ENCODE results near the gene ARFGEF3.

ARFGEF3 gene

GRCh38 chr6:138146544-138146943 is 15.2 kb upstream of the ARFGEF3 start:
- Mint-ChIP-seq H3K4me1 (no peaks in the 10 kb centered on the region), H3K27me3 (peaks cover 24% of the 10 kb centered on the region), H3K27ac (no peak overlapping the region), H3K36me3 (no peaks in the 10 kb centered on the region), H3K4me3 (no peak overlapping the region), H3K9me3 (no peaks in the 10 kb centered on the region)
- DNase-seq = no peak
- CTCF ChIA-PET = no interaction called here

- no peak overlapping the region for H3K27ac Mint-ChIP-seq
- peaks cover 29% of the 10 kb centered on the region for H3K27me3 Mint-ChIP-seq
- no peak for DNase-seq
- H3K9me3 Mint-ChIP-seq = peaks cover 6% of the 10 kb centered on the region
- no peak overlapping the region for H3K4me3 Mint-ChIP-seq
- no peaks in the 10 kb centered on the region for H3K36me3 Mint-ChIP-seq
- no peaks in the 10 kb centered on the region for H3K4me1 Mint-ChIP-seq
- CTCF ChIA-PET = no interaction called here
Observed at GRCh38 chr6:138155443-138155842, 6.3 kb upstream of the ARFGEF3 start.

- no peaks in the 10 kb centered on the region for H3K36me3 Mint-ChIP-seq
- H3K9me3 Mint-ChIP-seq = peaks cover 5% of the 10 kb centered on the region
- H3K27me3 Mint-ChIP-seq = peaks cover 54% of the 10 kb centered on the region
- peaks cover 14% of the 10 kb centered on the region for H3K4me1 Mint-ChIP-seq
- no peak for DNase-seq
- CTCF ChIA-PET = no interaction called here
- no peak overlapping the region for H3K27ac Mint-ChIP-seq
- no peak overlapping the region for H3K4me3 Mint-ChIP-seq
Observed at GRCh38 chr6:138157986-138158638, 3.6 kb upstream of the ARFGEF3 start.

GRCh38 chr6:138159246-138159645 is 2.5 kb upstream of the ARFGEF3 start:
- H3K9me3 Mint-ChIP-seq = no peaks in the 10 kb centered on the region
- CTCF ChIA-PET = no interaction called here
- no peak for DNase-seq
- no peaks in the 10 kb centered on the region for H3K36me3 Mint-ChIP-seq
- no peak overlapping the region for H3K27ac Mint-ChIP-seq
- H3K27me3 Mint-ChIP-seq = peaks cover 64% of the 10 kb centered on the region
- peaks cover 14% of the 10 kb centered on the region for H3K4me1 Mint-ChIP-seq
- H3K4me3 Mint-ChIP-seq = no peak overlapping the region

- H3K27ac Mint-ChIP-seq = no peak overlapping the region
- no peaks in the 10 kb centered on the region for H3K9me3 Mint-ChIP-seq
- H3K27me3 Mint-ChIP-seq = peaks cover 66% of the 10 kb centered on the region
- DNase-seq = no peak
- CTCF ChIA-PET = interaction anchor here (1.4 kb wide), 1 partner anchor 44 kb away, joined by 3 read pairs; no protein-coding TSS in a partner anchor
- peaks cover 14% of the 10 kb centered on the region for H3K4me1 Mint-ChIP-seq
- peak overlapping the region; percentile 63 for H3K4me3 Mint-ChIP-seq
- H3K36me3 Mint-ChIP-seq = no peaks in the 10 kb centered on the region
Observed at GRCh38 chr6:138160329-138161087, 1.2 kb upstream of the ARFGEF3 start.

- no peak for DNase-seq
- no peaks in the 10 kb centered on the region for H3K36me3 Mint-ChIP-seq
- peaks cover 14% of the 10 kb centered on the region for H3K4me1 Mint-ChIP-seq
- no peak overlapping the region for H3K27ac Mint-ChIP-seq
- peaks cover 69% of the 10 kb centered on the region for H3K27me3 Mint-ChIP-seq
- CTCF ChIA-PET = interaction anchor here (1.4 kb wide), 1 partner anchor 44 kb away, joined by 3 read pairs; no protein-coding TSS in a partner anchor
- no peaks in the 10 kb centered on the region for H3K9me3 Mint-ChIP-seq
- peak overlapping the region; percentile 63 for H3K4me3 Mint-ChIP-seq
Observed at GRCh38 chr6:138161088-138161337, 726 bp upstream of the ARFGEF3 start.

- DNase-seq = peak; percentile 23
- Mint-ChIP-seq H3K9me3 (no peaks in the 10 kb centered on the region), H3K36me3 (no peaks in the 10 kb centered on the region), H3K27me3 (peaks cover 76% of the 10 kb centered on the region), H3K4me3 (peak overlapping the region; percentile 52), H3K4me1 (peaks cover 14% of the 10 kb centered on the region), H3K27ac (no peak overlapping the region)
- CTCF ChIA-PET = interaction anchor here (1.8 kb wide), 1 partner anchor 46 kb away, joined by 5 read pairs; no protein-coding TSS in a partner anchor
Observed at GRCh38 chr6:138162111-138162954, 594 bp downstream of the ARFGEF3 start.

GRCh38 chr6:138162955-138163575 is 1.3 kb downstream of the ARFGEF3 start:
- Mint-ChIP-seq H3K27ac (no peak overlapping the region), H3K9me3 (no peaks in the 10 kb centered on the region), H3K4me3 (peak overlapping the region; percentile 52), H3K27me3 (peaks cover 76% of the 10 kb centered on the region), H3K4me1 (peaks cover 14% of the 10 kb centered on the region), H3K36me3 (no peaks in the 10 kb centered on the region)
- CTCF ChIA-PET = interaction anchor here (1.8 kb wide), 1 partner anchor 47 kb away, joined by 5 read pairs; no protein-coding TSS in a partner anchor
- DNase-seq = no peak

GRCh38 chr6:138175596-138175995 is 13.9 kb downstream of the ARFGEF3 start:
- no peak overlapping the region for H3K4me3 Mint-ChIP-seq
- peaks cover 20% of the 10 kb centered on the region for H3K27me3 Mint-ChIP-seq
- CTCF ChIA-PET = no interaction called here
- DNase-seq = no peak
- H3K4me1 Mint-ChIP-seq = no peaks in the 10 kb centered on the region
- H3K36me3 Mint-ChIP-seq = no peaks in the 10 kb centered on the region
- peaks cover 7% of the 10 kb centered on the region for H3K9me3 Mint-ChIP-seq
- H3K27ac Mint-ChIP-seq = no peak overlapping the region

- Mint-ChIP-seq H3K27me3 (peaks cover 12% of the 10 kb centered on the region), H3K9me3 (peaks cover 7% of the 10 kb centered on the region)
Observed at GRCh38 chr6:138176652-138177232, 15.0 kb downstream of the ARFGEF3 start.

GRCh38 chr6:138182939-138183789 is 21.4 kb downstream of the ARFGEF3 start:
- CTCF ChIA-PET = no interaction called here
- Mint-ChIP-seq H3K4me1 (no peaks in the 10 kb centered on the region), H3K27ac (no peak overlapping the region), H3K4me3 (no peak overlapping the region), H3K9me3 (peaks cover 3% of the 10 kb centered on the region), H3K27me3 (peaks cover 14% of the 10 kb centered on the region), H3K36me3 (no peaks in the 10 kb centered on the region)
- DNase-seq = no peak

More at GRCh38 chr6:138176652-138177232, 15.0 kb downstream of the ARFGEF3 start:
- H3K27ac Mint-ChIP-seq = no peak overlapping the region
- H3K4me3 Mint-ChIP-seq = no peak overlapping the region
- H3K4me1 Mint-ChIP-seq = no peaks in the 10 kb centered on the region
- no peaks in the 10 kb centered on the region for H3K36me3 Mint-ChIP-seq
- CTCF ChIA-PET = no interaction called here
- no peak for DNase-seq

GRCh38 chr6:138183790-138184134 is 22.0 kb downstream of the ARFGEF3 start:
- Mint-ChIP-seq H3K4me3 (no peak overlapping the region), H3K27ac (no peak overlapping the region), H3K36me3 (no peaks in the 10 kb centered on the region), H3K27me3 (peaks cover 14% of the 10 kb centered on the region), H3K9me3 (no peaks in the 10 kb centered on the region), H3K4me1 (no peaks in the 10 kb centered on the region)
- DNase-seq = no peak
- CTCF ChIA-PET = no interaction called here

- no peaks in the 10 kb centered on the region for H3K4me1 Mint-ChIP-seq
- no peaks in the 10 kb centered on the region for H3K9me3 Mint-ChIP-seq
- peaks cover 14% of the 10 kb centered on the region for H3K27me3 Mint-ChIP-seq
- CTCF ChIA-PET = no interaction called here
- H3K36me3 Mint-ChIP-seq = no peaks in the 10 kb centered on the region
- H3K27ac Mint-ChIP-seq = no peak overlapping the region
- H3K4me3 Mint-ChIP-seq = no peak overlapping the region
- no peak for DNase-seq
Observed at GRCh38 chr6:138184230-138184629, 22.5 kb downstream of the ARFGEF3 start.

All from activated naive CD4-positive, alpha-beta T cell treated with anti-CD3 and anti-CD28 coated beads, Interleukin-2, amount 10 ng/mL, durations not matched to agents 7 days and 5 days (primary cell).